HG03432 (cell line): Measurements from ENCODE around the gene CD164.

Source experiments
- ATAC-seq: cut with Tn5 transposase; IDR thresholded peaks from one replicate; pipeline ENCODE4 v1.9.1; 2021; ENCODE audit warnings: mild to moderate bottlenecking, moderate library complexity; ENCODE audit not compliant: unreplicated experiment

The CD164 gene

GRCh38 chr6:109381747-109382575 is at the start of gene CD164:
Gene CD164, minus strand, starts transcription at chr6:109382467. Its CDS starts 89 bp downstream, at chr6:109382378.
- peak; percentile 52 for ATAC-seq

- no peak for ATAC-seq
These were observed 47.2 kb upstream of the CD164 start for GRCh38 chr6:109429496-109429895.

GRCh38 chr6:109428889-109429477 is 46.7 kb upstream of the CD164 start:
- ATAC-seq, result no peak

- no peak for ATAC-seq
These were observed 42.7 kb upstream of the CD164 start for GRCh38 chr6:109424946-109425345.

- ATAC-seq, result no peak
These were observed 38.9 kb upstream of the CD164 start for GRCh38 chr6:109421184-109421583.

- no peak for ATAC-seq
These were observed 38.5 kb upstream of the CD164 start for GRCh38 chr6:109420751-109421150.

- ATAC-seq, result no peak
These were observed 35.4 kb upstream of the CD164 start for GRCh38 chr6:109417646-109418045.

- no peak for ATAC-seq
These were observed 28.8 kb upstream of the CD164 start for GRCh38 chr6:109411034-109411433.

- no peak for ATAC-seq
These were observed 23.9 kb upstream of the CD164 start for GRCh38 chr6:109406196-109406595.

- no peak for ATAC-seq
These were observed 14.8 kb upstream of the CD164 start for GRCh38 chr6:109397020-109397419.

- no peak for ATAC-seq
These were observed 13.9 kb upstream of the CD164 start for GRCh38 chr6:109396046-109396718.

- no peak for ATAC-seq
These were observed 11.6 kb upstream of the CD164 start for GRCh38 chr6:109393886-109394281.

- no peak for ATAC-seq
These were observed 11.1 kb upstream of the CD164 start for GRCh38 chr6:109393157-109393885.

GRCh38 chr6:109389650-109390274 is 7.5 kb upstream of the CD164 start:
- ATAC-seq, result no peak

- ATAC-seq, result no peak
These were observed 6.0 kb upstream of the CD164 start for GRCh38 chr6:109388265-109388664.

- no peak for ATAC-seq
These were observed 1.2 kb upstream of the CD164 start for GRCh38 chr6:109383438-109383940.

- peak; percentile 74 for ATAC-seq
These were observed 540 bp upstream of the CD164 start for GRCh38 chr6:109382576-109383437.

- ATAC-seq, result no peak
These were observed 1.1 kb downstream of the CD164 start for GRCh38 chr6:109381061-109381746.

GRCh38 chr6:109379711-109380110 is 2.6 kb downstream of the CD164 start:
- no peak for ATAC-seq
